Measurements from ENCODE around the gene CLCN1.

CLCN1 gene

DNA sequence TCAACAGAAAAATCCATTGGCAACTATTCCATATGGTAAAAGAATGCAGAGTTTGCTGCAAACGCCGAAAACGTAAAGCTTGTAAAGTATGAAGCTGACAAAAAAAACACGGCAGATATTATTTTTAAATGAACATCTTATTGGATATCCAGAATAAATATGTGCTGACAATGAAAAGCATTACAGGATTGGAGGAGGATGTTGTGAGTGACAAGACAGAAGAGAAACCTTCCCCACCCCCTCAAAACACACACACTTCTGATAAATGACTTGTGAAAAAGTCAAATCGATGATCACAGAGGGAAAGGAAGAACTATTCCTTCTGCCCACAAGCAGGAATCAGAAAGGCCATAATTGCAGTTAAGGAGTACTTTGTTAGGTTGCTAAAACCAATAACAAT is 32.0 kb downstream of the CLCN1 start:
- TF ChIP-seq CTCF (IDR thresholded peaks at IDR 0.05; ENCODE audit: insufficient read depth, missing control alignments) = no peak
- FAIRE-seq (no peak), DNase-seq (ENCODE audit: insufficient read length, low spot score) (no peak)

DNA sequence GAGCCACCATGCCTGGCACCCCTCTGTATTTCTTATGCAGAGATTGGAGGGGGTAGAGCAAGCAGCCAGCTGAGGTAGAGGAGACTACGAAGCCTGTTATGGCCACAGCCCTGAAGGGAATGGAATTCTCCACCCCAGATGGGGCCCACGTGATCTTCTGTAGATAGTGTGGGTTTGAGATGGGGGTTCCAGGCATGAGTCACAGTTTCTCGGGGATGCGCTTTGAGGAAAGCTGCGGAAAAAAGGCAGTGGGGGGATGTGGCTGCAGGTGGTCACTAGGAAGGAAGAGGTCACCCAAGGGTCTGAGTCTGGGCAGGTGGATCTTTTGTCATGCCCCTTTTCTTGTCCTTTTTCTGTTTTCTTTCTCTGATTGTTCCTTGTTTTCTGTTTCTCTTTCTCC is 35.1 kb downstream of the CLCN1 start:
- no peak for TF ChIP-seq CTCF (IDR thresholded peaks at IDR 0.05; ENCODE audit: insufficient read depth, missing control alignments)
- FAIRE-seq (no peak), DNase-seq (ENCODE audit: insufficient read length, low spot score) (no peak)

DNA sequence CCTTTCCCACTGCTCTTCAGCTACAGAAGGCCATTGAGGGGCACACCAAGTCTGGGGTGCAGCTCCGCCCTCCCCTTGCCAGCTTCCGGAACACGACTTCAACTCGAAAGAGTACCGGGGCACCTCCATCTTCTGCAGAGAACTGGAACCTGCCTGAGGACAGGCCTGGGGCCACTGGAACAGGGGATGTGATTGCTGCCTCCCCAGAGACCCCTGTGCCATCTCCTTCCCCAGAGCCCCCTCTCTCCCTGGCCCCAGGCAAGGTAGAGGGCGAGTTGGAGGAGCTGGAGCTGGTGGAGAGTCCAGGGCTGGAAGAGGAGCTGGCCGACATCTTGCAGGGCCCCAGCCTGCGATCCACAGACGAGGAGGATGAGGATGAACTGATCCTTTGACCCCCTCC is 35.7 kb downstream of the CLCN1 start:
- no peak for TF ChIP-seq CTCF (IDR thresholded peaks at IDR 0.05; ENCODE audit: insufficient read depth, missing control alignments)
- no peak for DNase-seq (ENCODE audit: insufficient read length, low spot score)
- no peak for FAIRE-seq

- DNase-seq (ENCODE audit: insufficient read length, low spot score) (no peak), FAIRE-seq (no peak)
- no peak for TF ChIP-seq CTCF (IDR thresholded peaks at IDR 0.05; ENCODE audit: insufficient read depth, missing control alignments)
Measured at GRCh38 chr7:143352531-143353002, 36.7 kb downstream of the CLCN1 start.

DNA sequence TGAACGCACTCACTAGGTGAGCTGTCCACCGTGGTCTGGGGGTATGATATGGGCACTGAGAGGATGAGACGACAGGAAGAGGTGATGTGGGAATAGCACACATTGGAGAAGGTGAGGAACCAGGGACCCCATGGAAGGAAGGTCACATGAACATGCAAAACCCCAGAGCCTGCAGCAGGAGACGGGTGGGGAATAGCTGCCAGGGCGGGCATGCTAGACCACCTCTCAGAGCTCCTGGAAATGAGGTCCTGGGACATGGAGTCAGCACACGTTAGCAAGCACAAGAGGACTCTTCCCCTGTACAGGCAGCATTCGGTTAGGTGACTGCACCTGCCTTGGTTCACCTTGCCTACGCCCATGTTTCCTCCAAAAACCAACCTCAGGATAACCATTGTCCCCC is 38.5 kb downstream of the CLCN1 start:
- no peak for FAIRE-seq
- no peak for DNase-seq (ENCODE audit: insufficient read length, low spot score)
- no peak for TF ChIP-seq CTCF (IDR thresholded peaks at IDR 0.05; ENCODE audit: insufficient read depth, missing control alignments)

DNA sequence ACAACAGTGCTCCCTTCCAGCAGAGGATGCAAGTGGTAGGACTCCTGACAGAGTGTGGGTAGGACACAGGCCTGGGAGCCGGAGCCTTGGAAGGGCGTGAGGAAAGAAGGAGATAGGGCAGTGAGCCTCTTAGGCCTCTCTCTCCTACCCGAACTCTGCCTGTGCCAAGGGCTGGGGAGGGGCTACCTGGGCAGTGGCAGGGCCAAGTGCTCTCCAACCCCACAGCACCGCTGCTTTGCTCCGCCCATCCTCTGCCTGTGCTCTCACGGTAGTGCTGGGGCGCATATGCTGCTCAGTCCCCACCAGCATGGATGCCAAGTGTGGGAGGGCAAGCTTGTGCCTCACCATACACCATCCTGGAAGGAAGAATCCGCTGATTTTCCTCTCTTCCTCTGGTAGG is 39.1 kb downstream of the CLCN1 start:
- DNase-seq (ENCODE audit: insufficient read length, low spot score) = no peak
- TF ChIP-seq CTCF (IDR thresholded peaks at IDR 0.05; ENCODE audit: insufficient read depth, missing control alignments) = no peak
- FAIRE-seq = no peak

DNA sequence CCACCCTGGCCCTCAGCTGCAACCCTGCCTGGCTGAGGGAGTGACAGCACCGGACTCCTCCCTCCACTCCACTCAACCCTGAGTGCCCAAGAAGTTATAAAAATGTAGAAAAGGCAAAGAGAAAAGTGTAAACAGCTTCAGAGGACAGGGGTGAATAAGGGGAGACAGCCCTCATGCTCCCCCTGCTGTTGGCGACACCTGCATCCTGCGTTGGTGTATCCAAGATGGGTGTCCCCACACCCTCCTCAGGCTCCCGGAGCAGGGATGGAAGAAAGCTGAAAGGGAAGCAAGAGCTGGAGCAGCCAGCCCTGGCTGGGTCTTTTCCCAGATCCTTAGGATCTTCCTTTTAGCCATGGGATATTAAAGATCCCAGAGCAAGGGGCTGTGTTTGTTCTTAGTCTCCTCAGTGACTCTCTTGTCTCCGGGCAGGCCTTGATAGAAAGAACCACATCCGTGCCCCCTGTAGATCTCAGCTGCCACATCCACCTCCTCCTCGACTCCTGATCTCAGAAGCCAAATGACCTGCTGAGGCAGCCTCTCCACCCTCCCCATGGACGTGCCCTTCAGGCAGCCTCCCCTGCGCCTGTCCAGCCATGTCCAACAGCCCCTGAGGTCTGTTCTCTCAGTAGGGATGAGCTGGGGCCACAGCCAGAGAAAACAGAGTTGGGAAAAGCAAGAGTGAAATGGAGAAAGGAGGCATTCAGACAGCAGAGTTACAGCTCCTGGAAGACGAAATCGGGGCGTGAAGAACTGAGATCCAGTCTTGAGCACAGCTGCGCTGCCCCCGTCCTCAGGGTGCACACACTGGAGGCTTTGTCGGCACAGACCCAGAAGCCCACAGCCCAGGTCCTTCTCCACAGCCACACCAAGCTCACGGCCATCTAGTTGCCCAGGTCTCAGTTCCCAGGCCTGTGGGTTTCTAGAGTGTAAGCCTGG is 39.8 kb downstream of the CLCN1 start:
- FAIRE-seq (no peak), DNase-seq (ENCODE audit: insufficient read length, low spot score) (no peak)
- TF ChIP-seq CTCF (IDR thresholded peaks at IDR 0.05; ENCODE audit: insufficient read depth, missing control alignments) = no peak
